M059J (cell line): ENCODE data around the gene LYRM2. TPM values are rescaled to one million over a fixed set of nuclear protein-coding genes. Genes with fewer than 3 reads are reported as not detected.

ENCODE experiments used
- DNase-seq: peaks from one replicate; pipeline ENCODE4 v3.0.0-alpha.2; 2012; ENCODE audit warnings: low read depth
- total RNA-seq: library from RNA; depleted of rRNA; stranded (reverse); fragments of >200 nt; shearing (Covaris generic); gene quantifications from 2 replicates; pipeline ENCODE4 v1.2.3, GENCODE V29; 2014; rRNA removed

The LYRM2 gene
- 20.6 and 25.1 TPM in 2 replicates for total RNA-seq

GRCh38 chr6:89638320-89639195 is at the start of gene LYRM2:
LYRM2 (minus strand) TSS chr6:89638747; CDS start chr6:89638716, 31 bp downstream.
- peak; percentile 89 for DNase-seq

- DNase-seq = no peak
Measured at GRCh38 chr6:89688328-89688727, 49.8 kb upstream of the LYRM2 start.

GRCh38 chr6:89685311-89685710 is 46.8 kb upstream of the LYRM2 start:
- DNase-seq = no peak

- no peak for DNase-seq
Measured at GRCh38 chr6:89682991-89683390, 44.4 kb upstream of the LYRM2 start.

- DNase-seq = no peak
Measured at GRCh38 chr6:89681983-89682564, 43.5 kb upstream of the LYRM2 start.

GRCh38 chr6:89680551-89680950 is 42.0 kb upstream of the LYRM2 start:
- no peak for DNase-seq

- DNase-seq = no peak
Measured at GRCh38 chr6:89680150-89680549, 41.6 kb upstream of the LYRM2 start.

- DNase-seq = no peak
Measured at GRCh38 chr6:89679215-89680120, 40.9 kb upstream of the LYRM2 start.

- no peak for DNase-seq
Measured at GRCh38 chr6:89678531-89678930, 40.0 kb upstream of the LYRM2 start.

- no peak for DNase-seq
Measured at GRCh38 chr6:89675949-89676748, 37.6 kb upstream of the LYRM2 start.

- no peak for DNase-seq
Measured at GRCh38 chr6:89670935-89671565, 32.5 kb upstream of the LYRM2 start.

GRCh38 chr6:89669002-89669401 is 30.5 kb upstream of the LYRM2 start:
- DNase-seq = no peak

GRCh38 chr6:89667872-89668556 is 29.5 kb upstream of the LYRM2 start:
- no peak for DNase-seq

- DNase-seq = no peak
Measured at GRCh38 chr6:89662659-89663223, 24.2 kb upstream of the LYRM2 start.

GRCh38 chr6:89661559-89661958 is 23.0 kb upstream of the LYRM2 start:
- no peak for DNase-seq

GRCh38 chr6:89660981-89661380 is 22.4 kb upstream of the LYRM2 start:
- DNase-seq = no peak

- no peak for DNase-seq
Measured at GRCh38 chr6:89657445-89658158, 19.1 kb upstream of the LYRM2 start.

GRCh38 chr6:89655122-89655521 is 16.6 kb upstream of the LYRM2 start:
- peak; percentile 32 for DNase-seq

- no peak for DNase-seq
Measured at GRCh38 chr6:89650579-89650978, 12.0 kb upstream of the LYRM2 start.
